Measurements from ENCODE around the gene SLC38A1.
A peak's percentile ranks its signal among the peaks of the same experiment; 100 is the strongest.
"Not testable (repeated sequence)": the region's sequence is repeated elsewhere in the genome, so short reads cannot be mapped to it uniquely, and the experiment has no call there.

The SLC38A1 gene

DNA sequence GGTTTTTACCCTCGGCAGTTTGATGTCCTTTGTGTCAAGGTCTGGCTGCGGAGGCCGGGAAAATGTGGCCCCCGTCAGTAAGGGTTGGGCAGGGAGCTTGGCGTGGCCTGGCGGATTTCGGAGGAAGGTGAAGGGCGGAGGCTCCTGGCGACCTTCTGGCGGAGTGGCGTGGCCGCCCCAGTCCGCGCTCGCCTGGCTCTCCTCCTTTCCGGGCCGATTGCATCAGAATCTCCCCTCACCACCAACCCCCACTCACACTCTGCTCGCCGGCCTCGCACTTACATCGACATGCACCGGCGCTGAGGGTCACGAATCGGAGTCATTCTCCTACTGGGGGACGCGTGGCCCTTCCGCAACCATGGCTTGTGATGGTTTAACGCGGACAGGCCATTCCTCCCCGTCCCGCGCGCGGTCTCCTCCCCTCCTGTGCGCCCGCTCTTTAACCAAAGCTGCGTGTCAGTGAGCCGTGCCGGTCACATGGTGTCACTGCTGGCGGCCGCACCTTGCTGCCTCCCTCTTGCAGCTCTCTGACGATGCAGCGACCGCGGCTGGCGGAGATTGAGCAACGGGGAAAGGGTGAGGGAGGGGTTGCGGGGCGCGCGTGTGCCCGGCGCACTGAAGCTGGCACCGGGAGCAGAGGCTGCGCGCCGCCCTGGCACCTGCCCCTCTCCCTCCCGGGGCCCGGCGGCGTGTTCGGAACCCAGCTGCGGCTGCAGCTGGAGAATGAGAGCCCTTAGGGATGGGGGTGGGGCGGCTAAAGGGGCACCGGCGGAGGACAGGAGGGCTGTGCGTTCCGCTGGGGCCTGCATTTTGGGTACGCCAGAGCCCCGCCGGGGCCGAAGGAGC is at the start of gene SLC38A1:
TSS of gene SLC38A1 (minus strand) at position 461 of the 846 bp plus-strand sequence. CDS start 29,243 bp downstream, outside the sequence.
- H3K27ac ChIP-seq, result peak within 1 kb of the TSS; percentile 97
- peak; percentile 55 for DNase-seq (ENCODE audit: low read depth, low spot score)

DNA sequence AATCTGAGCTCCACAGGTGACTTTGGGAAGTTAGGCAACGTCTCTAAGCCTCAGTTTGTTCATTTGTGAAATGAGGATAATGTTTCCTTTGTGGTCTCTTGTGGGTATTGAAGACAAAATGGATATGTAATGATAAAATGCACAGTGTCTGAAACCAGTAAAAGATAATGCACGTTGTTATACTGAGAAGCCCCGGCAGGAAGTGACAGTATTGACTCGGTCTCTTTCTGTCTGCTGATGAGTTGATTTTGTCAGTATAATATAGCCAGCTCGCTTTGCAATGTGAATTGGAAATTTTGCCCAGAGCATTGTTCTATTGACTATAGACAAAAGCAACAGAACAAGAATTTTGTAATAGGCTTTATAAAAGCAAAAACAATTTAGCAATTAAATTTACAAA is 49.2 kb upstream of the SLC38A1 start:
- no peak for DNase-seq (ENCODE audit: low read depth, low spot score)
- no peak overlapping the region for H3K27ac ChIP-seq

DNA sequence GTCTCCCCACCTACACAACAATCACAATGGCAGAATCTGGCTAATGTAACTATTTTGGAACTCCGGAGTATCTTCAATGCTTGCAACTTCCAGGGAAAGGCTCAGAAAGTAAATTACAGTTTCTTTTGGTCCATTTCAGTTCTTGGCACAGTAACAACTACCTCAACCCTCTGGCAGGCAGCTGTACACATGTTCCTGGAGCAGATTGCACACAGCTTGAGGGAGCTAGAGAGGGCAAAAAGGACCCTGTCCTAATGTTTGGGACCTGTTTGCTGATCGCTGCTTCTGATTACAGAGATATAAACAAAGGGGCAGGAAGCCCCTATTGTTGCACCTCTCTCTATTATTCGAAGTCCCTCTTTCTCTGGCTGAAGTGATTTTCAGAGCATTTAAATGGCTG is 35.2 kb upstream of the SLC38A1 start:
- DNase-seq (ENCODE audit: low read depth, low spot score), result no peak
- H3K27ac ChIP-seq, result no peak overlapping the region

- DNase-seq (ENCODE audit: low read depth, low spot score), result peak; percentile 18
- no peak overlapping the region for H3K27ac ChIP-seq
These were observed 34.3 kb upstream of the SLC38A1 start for GRCh38 chr12:46303039-46303666.

- no peak for DNase-seq (ENCODE audit: low read depth, low spot score)
- H3K27ac ChIP-seq, result no peak overlapping the region
These were observed 32.1 kb upstream of the SLC38A1 start for GRCh38 chr12:46300910-46301309.

GRCh38 chr12:46299851-46300250 is 31.0 kb upstream of the SLC38A1 start:
- no peak overlapping the region for H3K27ac ChIP-seq
- DNase-seq (ENCODE audit: low read depth, low spot score), result no peak

- no peak overlapping the region for H3K27ac ChIP-seq
- DNase-seq (ENCODE audit: low read depth, low spot score), result no peak
These were observed 29.4 kb upstream of the SLC38A1 start for GRCh38 chr12:46298261-46298660.

GRCh38 chr12:46296822-46297221 is 28.0 kb upstream of the SLC38A1 start:
- no peak for DNase-seq (ENCODE audit: low read depth, low spot score)
- no peak overlapping the region for H3K27ac ChIP-seq

GRCh38 chr12:46292754-46293402 is 24.0 kb upstream of the SLC38A1 start:
- no peak for DNase-seq (ENCODE audit: low read depth, low spot score)
- no peak overlapping the region for H3K27ac ChIP-seq

GRCh38 chr12:46291953-46292352 is 23.1 kb upstream of the SLC38A1 start:
- not testable (repeated sequence) for H3K27ac ChIP-seq; DNase-seq (ENCODE audit: low read depth, low spot score)

DNA sequence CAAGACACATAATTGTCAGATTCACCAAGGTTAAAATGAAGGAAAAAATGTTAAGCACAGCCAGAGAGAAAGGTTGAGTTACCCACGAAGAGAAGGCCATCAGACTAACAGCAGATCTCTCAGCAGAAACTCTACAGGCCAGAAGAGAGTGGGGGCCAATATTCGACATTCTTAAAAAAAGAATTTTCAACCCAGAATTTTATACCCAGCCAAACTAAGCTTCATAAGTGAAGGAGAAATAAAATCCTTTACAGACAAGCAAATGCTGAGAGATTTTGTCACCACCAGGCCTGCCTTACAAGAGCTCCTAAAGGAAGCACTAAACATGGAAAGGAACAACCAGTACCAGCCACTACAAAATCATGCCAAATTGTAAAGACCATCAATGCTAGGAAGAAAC is 16.3 kb upstream of the SLC38A1 start:
- not testable (repeated sequence) for DNase-seq (ENCODE audit: low read depth, low spot score); H3K27ac ChIP-seq

GRCh38 chr12:46282829-46283228 is 14.0 kb upstream of the SLC38A1 start:
- no peak for DNase-seq (ENCODE audit: low read depth, low spot score)
- no peak overlapping the region for H3K27ac ChIP-seq

DNA sequence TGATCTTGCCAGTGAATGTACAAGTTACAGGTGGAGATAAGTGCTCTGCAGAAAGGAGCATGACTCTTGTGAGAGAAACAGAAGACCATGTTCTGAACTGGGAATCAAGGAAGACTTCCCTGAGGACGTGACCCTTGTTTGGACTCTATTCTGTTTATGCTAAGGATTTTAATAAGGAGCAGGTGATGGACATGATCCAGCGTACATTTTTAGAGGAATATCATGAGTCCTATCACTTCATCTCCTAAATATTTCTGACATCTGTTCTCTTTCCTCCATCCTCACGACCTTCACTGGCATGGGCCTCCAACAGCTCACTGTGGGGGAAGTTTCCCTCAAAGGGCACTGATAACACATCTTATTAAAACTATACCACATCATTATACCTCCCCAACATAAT is 7.9 kb upstream of the SLC38A1 start:
- H3K27ac ChIP-seq, result no peak overlapping the region
- DNase-seq (ENCODE audit: low read depth, low spot score), result no peak

GRCh38 chr12:46271863-46272262 is 3.0 kb upstream of the SLC38A1 start:
- no peak overlapping the region for H3K27ac ChIP-seq

GRCh38 chr12:46269429-46270241 is 792 bp upstream of the SLC38A1 start:
- no peak for DNase-seq (ENCODE audit: low read depth, low spot score)
- H3K27ac ChIP-seq, result peak overlapping the region; percentile 97

More at GRCh38 chr12:46271863-46272262, 3.0 kb upstream of the SLC38A1 start:
- DNase-seq (ENCODE audit: low read depth, low spot score), result no peak

GRCh38 chr12:46267825-46268582 is 839 bp downstream of the SLC38A1 start:
- peak overlapping the region; percentile 97 for H3K27ac ChIP-seq
- DNase-seq (ENCODE audit: low read depth, low spot score), result no peak

- H3K27ac ChIP-seq, result peak overlapping the region; percentile 97
- DNase-seq (ENCODE audit: low read depth, low spot score), result no peak
These were observed 1.3 kb downstream of the SLC38A1 start for GRCh38 chr12:46267575-46267824.

DNA sequence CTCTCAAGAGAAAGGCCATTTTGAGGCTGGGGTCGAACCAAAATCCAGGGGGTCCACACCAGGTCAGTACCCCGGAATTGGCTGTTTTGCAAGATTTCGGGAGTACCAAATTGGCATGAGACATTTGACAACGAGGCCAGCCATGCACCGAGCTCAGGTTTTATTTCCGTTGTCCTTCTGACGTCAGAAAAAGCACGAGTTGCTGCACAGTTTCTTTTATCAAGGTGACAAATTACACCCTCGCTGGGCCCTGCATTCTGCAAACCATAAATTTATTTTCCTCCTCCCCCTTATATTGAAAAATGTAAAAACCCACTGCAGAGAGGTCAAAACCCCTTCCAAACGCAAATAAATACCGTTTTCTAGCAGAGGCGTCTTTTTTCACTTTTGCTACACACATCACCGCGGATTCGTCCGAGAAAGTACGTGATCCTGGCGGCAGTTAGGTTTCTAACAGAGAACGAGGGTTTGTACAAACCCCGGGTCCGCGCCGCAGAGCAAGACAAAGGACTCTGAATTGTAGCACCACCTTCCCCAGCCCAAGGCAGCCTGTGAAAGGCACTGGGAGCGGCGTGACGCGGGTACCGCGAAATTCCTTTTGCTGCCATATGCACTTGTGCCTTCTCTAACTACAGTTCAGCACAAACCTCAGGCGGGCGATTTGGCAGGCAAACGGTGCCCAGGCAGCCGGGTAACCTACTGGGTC is 1.8 kb downstream of the SLC38A1 start:
- DNase-seq (ENCODE audit: low read depth, low spot score), result no peak
- peak overlapping the region; percentile 97 for H3K27ac ChIP-seq

DNA sequence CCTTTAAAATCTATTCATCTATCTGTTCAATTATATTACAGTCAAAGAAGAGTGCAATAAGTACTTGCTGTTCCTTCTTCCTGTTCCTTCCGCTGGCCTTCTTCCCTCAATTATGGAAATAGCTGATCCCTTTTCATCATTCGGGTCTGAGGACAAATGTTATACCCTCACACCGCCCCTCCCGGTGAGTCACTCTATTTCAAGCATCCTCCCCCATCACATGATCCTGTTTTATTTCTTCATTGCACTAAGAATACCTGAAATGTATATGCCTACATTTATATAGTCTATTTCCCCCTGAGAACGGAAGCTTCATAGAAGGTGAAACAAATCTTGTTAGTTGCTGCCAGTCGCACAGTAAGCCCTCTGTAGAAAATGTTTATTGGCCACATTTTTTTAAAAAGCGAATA is 2.5 kb downstream of the SLC38A1 start:
- H3K27ac ChIP-seq, result peak overlapping the region; percentile 97
- no peak for DNase-seq (ENCODE audit: low read depth, low spot score)

Data from epithelial cell of prostate (primary cell).